ENCODE measurements around the gene SLC25A34. TPM values are rescaled to one million over a fixed set of nuclear protein-coding genes. Genes with fewer than 3 reads are reported as not detected.
A peak's percentile ranks its signal among the peaks of the same experiment; 100 is the strongest.

SLC25A34 gene
- total RNA-seq, 1 experiment from 2014 or later, result 0.10 TPM

DNA sequence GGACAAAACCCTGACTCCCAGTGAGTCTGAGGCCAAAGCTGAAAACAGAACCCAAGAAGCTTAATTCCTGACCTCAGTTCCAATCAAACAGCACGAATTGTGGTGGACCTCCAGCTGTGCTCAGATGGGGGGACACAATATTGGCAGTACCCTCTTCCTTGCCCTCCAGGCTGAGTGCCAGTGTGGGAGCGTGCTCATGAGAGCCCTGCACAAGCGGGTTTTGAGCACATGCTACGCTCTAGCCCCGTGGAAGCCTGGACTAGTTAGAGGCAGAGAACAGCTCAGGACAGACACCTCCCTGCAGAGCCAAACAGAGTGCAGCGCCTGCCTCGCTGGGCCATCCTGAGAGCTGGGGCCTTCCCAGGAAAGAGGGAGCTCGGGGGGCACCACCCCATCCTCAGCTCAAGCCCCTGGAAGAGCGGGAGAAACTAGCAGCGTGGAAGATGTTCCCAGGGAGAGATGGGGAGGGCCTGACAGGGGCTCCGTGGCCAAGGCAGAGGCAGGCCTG, 2.8 kb upstream of the SLC25A34 start:
- DNase-seq (ENCODE audit: low spot score), result no peak

DNA sequence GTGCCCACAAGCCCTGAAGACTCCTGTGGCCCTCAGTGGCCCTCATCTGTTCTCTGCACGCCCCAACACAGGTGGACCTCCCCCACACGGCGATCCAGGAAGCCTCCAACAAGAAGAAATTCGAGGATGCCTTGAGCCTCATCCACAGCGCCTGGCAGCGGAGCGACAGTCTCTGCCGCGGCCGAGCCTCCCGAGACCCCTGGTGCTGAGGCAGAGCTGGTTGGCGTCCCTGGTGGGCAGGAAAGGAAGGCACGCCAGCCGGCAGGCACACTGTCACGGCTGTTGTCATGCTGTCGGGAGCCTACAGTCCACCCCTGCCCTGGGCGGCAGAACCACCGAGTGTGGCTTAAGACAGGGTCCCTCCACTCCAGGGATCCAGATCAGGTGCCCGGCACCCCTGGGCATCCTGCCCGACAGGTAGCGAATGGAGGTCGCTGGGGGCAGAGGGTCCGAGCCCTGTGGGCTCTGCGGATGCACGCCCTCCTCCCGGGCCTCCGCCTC, 2.3 kb upstream of the SLC25A34 start:
- DNase-seq (ENCODE audit: low spot score), result no peak

DNA sequence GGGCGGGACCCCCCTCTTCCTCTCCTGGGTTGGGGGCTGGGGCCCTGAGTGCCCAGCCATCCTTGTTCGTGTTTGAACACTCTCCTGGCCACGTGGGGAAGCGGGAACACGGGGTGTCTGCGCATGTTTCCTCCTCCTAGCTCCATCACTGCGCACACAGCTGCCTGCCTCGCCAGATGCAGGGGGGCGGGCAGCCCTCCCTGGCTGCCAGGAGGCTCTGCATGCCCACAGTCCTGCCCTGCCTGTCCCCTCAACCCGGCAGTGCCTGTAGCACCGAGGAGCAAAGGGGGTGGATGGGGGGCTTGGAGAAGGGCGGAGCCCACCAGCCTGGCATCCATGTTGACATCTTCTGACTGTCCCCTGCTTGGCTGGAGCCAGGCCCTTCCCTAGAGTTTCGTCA, 1.8 kb upstream of the SLC25A34 start:
- DNase-seq (ENCODE audit: low spot score), result no peak

DNA sequence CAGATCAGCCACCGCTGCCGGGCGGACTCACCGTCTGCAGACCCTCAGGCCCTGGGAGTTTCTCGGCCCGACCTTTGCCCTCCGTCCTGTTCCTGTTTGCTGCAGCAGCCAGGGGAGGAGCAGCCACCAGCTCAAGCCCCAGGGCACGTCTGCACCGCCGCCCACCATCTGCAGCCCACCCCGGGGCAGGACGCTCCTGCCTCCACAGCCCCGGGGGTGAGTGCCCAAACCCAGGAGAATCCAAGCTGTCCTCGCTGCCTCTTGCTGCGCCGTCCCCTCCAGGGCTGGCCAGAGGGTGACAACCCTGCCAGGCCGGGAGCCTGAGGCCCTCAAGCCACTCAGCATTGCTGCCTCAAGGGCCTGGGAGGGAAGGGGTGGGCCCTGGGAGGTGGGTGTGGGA, 1.2 kb upstream of the SLC25A34 start:
- no peak for DNase-seq (ENCODE audit: low spot score)

DNA sequence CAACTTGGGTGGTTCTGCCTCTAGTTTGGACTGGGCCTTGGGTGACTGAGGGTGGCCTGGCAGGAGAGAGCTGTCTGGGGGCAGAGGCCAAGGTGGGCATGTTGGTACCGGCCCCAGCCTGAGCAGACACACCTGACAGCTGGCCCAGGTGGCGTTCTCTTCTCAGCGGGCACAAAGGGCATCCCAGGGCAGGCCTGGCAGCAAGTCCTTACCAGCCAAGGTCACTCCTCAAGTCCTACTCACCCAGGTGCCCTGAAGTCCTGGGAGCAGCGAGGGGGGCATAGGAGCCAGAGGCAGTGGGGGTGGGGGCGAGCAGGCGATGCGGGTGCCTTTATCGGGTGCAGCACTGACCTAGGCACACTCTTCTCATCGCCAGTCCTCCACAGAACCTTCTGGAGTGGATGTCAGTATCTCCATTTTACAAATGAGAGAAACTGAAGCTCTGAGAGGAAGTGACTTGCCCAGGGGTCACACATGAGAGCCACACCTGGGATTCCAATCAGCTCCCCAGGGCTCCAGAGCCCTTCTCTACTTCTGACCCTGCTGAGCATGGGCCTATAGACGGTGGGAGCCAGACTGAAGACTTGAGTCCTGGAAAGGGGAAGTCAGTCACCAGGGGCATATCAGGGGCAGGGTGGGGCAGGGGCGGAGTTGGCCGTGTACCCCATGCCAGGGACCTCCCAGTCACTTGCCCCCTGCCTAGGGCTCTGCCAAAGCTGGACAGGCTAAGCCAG, 587 bp upstream of the SLC25A34 start:
- DNase-seq (ENCODE audit: low spot score), result no peak

DNA sequence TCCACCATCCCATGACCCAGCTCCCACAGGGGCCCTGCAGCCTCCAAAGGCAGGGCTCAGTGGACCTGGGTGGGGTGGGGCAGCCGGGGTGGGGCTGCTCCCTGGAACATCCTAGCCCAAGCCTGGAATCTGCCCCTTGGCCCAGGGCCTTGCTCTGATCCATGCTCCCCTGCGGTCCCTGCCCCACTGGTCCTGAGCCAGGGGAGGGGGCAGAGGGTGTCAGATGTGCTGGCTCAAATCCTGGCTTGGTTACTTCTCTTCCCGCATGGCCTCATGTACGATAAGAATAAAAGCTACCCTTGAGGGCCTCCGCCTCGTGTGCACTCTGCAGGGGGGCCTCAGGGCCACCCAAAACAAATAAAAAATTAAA, 819 bp downstream of the SLC25A34 start:
- no peak for DNase-seq (ENCODE audit: low spot score)

DNA sequence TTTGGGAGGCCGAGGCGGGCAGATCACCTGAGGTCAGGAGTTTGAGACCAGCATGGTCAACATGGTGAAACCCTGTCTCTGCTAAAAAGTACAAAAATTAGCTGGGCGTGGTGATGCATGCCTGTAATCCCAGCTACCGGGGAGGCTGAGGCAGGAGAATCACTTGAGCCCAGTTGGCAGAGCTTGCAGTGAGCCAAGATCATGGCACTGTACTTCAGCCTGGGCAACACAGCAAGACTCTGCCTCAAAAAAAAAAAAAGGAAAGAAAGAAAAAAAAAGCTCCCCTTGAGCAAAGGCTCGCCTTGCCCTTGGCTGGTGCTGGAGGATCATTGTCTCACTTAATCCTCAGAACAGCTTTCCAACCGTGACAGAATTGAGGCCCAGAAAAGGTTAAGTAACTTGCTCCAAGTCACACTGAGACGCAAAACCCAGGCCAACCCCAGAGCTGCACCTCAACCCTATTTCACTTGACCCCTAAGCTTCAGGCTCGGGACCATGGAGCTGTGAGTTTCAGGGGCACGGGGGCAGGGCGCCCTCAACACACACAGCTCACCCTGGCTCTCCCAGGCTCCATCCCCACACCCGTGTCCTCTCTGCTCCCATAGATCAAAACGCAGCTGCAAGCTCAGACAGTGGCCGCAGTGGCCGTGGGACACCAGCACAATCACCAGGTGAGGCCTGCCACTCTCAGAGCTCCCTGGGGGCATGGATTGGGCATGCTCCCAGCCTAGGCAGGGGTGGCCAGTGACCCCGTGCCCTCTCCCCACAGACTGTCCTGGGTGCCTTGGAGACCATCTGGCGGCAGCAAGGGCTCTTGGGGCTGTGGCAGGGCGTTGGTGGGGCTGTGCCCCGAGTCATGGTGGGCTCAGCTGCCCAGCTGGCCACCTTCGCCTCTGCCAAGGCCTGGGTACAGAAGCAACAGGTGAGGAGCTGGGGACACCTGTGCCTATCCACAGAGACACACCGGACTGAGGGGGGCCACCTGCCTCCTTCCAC, 1.6 kb downstream of the SLC25A34 start:
- DNase-seq (ENCODE audit: low spot score), result no peak

DNA sequence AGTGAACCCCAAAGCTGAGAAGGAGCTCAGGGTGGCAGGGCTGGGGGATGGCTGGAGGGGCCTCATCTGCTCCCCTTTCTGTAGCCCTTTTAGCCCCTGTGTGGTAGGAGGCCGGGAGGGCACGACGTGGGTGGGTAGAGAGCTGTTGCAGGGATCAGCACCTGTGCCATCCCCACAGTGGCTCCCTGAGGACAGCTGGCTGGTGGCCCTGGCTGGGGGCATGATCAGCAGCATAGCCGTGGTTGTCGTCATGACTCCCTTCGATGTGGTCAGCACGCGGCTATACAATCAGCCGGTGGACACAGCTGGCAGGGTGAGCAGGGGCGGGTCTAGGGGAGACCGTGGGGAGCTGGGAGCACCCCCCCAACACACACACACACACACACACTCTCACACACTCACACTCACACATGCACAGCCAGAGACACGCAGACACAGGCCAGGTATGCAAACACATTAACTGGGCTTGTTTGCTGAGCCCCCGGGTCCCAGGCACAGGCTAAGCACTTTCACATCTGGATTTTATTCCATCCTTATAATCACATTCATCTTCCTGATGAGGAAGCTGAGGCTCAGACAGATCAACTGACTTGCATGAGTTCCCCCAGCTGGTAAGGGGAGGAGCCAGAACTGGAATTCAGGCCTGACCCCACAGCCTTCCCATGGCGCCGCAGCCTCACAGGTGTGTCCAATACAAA, 2.5 kb downstream of the SLC25A34 start:
- DNase-seq (ENCODE audit: low spot score), result no peak

DNA sequence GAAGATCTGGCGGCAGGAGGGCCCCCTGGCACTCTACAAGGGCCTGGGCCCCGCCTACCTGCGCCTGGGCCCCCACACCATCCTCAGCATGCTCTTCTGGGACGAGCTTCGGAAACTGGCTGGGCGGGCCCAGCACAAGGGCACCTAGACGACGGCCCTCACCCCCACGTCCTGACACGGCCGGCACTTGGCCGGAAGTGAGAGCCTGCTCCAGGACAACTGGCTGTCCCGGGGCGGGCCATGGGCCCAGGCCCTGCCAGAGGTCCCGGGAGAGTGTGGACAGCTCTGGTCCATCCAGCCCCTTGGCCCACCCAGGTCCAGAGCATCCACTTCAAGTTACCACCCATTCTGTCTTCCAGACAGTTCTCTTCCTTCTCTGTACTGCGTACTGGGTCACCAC, 3.2 kb downstream of the SLC25A34 start:
- no peak for DNase-seq (ENCODE audit: low spot score)

DNA sequence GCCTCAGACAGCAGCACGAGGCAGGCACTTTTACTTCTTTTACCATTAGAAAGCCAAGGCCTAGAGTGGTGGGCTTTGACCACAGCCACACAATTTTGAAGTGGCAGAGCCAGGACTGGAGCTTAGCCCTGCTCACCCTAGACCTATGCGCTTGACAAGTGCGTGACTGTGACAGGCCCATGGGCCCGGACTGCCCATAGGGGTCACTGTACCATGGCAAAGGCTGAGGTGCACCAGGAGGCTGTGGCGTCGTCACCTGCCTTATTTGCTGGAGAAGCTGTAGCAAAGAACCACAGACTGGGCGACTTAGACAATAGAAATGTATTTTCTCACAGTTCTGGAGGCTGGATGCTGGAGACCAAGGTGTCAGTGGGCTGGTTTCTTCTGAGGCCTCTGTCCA, 3.7 kb downstream of the SLC25A34 start:
- DNase-seq (ENCODE audit: low spot score), result no peak

DNA sequence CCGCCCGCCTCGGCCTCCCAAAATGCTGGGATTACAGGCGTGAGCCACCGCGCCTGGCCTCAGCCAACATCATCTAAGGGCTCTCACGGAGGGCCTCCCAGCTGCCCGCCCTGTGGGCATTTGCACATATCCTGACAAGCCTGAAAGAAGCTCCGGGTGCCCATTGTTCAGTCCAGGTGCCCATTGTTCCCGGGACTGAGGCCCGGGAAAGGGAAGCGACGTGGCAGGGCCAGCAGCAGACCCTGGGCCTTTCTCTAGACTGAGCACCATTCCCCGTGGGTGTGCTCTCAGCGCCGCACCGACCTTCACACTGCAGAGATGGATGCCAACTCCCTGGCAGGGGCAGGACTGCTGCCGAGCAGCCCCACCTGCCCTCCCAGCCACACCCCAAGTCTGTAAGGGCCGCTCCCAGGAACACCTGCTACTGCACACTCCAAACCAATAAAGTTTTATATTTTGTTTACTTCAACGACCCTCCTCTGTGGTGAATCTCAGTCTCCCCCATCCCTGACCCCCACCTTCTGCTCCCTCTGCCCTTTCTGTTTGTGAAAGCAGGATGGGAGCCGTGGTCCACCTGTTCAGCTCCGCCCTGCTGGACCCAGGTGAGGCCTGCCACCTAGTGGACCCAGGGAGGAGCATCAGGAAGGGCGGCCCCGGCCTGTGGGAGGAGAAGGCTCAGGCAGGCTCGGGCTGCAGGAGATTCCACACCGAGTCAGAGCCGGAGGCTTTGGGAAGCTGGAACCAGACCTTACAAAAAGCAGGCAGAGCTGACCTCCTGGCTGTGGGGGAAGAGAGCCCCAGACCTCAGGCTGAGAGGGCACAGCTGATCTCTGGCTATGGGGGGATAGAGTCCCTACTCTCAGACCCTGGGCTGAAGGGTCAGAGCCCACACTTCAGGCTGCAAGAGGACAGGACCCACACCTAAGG, 5.1 kb downstream of the SLC25A34 start:
- peak; percentile 61 for DNase-seq (ENCODE audit: low spot score)

DNA sequence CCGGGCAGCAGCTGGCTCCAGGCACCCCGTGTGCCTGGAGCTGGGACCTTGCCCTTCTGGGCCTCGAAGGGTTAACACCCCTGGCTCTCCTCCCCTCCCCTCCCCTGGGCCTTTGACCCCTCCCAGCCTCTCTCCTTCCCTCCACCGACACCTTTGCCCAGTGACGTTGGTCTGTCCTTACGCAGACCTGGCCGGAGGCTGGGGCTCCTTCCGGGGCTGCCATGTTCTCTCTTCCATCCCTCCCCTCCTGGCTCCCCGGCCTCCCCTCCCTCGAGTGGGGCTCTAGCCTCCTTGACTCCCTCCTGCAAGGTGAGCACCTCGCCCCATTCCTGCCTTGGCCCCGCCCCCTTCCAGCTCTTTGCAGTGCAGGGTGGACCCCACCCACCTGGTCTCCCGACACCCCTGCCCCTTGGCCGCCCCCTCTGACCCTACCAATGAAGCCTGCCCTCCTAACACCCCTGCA, 6.3 kb downstream of the SLC25A34 start, which contains the start of gene TMEM82:
TMEM82 (plus strand) TSS at position 161 of the 463 bp plus-strand sequence; CDS start at position 222, 61 bp downstream.
- no peak for DNase-seq (ENCODE audit: low spot score)

DNA sequence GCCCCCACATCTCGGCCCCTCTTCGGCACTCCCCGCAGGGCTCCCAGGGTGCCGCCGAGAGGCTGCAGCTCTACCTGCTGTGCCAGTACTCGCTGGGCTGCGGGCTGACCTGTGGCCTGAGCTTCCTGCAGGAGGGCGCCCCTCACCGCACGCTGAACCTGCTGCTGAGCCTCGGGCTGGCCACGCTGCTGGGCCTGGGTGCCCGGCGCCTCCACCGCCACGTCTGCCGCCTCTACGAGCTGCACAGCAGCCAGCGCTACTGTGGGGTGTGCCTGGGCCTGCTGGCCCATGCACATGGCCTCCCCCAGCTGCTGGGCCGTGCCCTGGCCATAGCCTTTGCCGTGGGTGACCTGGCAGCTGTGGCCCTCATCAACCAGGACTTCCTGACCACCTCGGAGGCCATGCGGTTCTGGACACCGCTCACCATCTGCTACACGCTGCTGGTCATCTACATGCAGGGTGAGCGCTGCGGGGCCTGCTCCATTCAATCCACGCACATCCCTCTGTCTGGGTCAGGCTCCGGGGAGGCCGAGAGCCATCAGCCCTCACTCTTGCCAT, 8.1 kb downstream of the SLC25A34 start:
- DNase-seq (ENCODE audit: low spot score), result no peak

DNA sequence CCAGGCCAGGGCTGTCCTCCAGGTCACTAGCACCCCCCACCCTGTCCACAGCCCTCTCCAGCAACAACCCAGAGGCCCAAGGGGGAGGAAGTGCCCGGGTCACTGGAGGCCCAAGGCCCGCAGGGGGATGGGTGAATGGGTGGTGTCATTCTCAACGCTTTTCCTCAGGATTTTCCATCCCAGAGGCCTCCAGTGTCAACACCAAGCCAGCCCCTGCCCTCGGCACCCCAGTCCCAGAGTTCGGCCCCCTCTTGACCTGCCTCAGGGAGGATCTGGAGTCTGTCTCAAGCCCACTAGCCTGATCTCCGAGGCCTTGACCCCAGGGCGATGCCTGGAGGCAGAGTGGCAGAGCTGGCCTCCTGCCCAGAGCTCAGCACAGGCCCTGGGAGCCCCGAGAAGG, 11.3 kb downstream of the SLC25A34 start:
- DNase-seq (ENCODE audit: low spot score), result no peak

DNA sequence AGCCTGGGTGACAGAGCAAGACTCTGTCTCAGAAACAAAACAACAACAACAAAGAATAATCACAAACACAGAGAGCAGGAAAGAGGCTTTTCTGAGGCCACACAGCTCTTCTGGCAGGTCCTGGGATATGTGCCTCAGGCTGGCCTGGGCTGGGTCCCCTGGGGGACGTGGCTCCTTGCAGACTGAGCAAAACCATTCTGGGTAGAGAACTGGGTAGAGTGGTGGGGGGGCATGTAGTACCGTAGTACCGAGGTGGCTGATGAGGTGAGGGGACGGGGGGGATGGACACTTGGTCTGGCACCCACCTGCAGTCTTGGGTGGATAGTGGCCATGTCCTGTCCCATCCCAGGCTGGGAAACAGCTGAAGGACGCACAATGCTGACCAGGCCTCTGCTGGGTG, 12.2 kb downstream of the SLC25A34 start:
- no peak for DNase-seq (ENCODE audit: low spot score)

DNA sequence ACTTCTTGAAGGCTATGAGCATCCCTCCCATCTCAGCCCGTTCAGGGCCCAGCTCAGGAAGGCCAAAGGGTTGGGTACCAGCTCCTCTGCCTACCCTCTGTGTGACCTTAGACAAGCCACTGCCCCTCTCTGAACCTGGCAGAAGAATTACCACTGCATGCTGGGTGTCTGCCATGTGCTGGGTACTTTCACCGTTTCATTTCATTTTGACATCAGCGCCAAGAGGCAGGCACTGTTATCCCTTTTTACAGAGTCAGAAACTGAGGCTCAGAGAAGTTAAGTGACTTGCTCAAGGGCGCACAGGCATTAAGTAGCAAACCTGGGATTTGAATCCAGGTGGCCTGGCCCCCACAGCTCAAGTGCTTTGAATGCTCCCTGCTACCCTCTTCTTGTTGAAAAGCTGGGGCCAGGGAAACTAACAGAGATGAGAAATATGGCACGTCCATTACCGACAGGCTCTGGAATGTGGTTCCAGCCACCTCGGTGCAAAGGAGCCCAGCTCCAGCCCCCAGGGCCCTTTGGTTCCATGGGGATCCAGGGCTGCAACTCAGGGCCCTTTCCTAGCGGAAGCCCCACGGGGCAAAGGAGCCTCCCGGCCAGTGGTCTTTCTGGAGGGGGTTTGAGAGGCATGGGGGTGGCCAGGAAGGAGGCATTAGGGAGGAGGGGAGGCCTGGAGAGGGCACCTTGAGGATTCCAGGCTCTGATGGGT, 12.8 kb downstream of the SLC25A34 start:
- DNase-seq (ENCODE audit: low spot score), result no peak

DNA sequence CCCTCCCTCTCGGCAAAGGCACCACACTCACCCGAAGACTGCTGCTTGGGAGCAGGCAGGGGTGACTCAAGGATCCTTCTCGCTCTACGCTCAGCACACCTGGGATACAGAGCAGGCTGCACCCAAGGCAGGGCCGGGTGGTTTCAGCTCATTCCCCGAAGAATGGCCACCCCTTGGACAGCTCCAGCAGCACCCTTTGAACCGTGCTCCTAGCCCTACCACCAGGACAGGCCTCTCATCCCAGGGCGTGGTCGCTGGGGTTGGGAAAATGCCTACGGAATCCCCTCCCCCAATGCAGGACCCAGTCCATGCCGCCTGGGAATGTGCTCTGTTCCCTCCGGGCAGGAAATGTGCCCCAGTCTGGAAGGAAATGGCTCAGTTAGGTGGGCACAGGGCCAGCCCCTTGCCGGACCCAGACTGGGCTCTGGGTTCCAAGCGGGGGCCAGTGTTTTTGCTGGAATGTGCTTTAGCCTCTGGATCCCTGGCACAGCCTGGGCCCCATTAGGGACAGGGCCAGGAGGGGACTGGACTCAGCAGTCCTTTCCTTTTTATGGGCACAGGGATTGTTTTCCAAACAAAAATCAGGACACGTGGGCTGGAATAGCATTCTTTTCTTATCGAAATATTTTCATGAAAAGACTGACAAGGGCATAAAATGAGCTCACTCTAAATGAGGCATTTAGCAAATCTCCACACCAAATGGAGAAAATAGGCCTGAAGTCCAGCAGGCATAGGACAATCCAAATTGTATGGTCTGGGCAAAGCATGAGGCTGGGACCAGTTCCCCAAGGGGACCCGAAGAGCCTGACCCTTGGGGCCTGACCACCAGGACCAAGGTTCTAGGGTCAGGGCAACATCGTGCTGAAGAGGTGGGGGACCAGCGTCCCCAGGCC, 13.6 kb downstream of the SLC25A34 start:
- DNase-seq (ENCODE audit: low spot score), result no peak

DNA sequence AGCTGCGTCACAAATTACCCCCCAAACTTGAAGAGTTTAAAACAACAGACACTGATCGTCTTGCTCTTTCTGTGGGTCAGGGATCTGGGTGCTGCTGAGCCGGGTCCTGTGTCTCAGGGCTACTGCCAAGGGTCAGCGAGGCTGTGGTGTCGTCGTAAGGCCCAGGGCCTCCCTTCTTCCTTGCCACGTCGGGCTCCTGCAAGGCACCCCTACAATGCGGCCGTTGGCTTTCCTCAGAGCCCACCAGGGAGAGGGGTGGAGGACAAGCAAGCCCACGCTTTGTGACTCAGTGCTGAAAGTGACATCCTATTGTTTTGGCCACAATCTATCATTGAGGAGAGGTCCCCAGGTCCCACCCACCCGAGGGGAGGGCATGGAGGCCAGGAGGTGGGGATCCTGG, 14.9 kb downstream of the SLC25A34 start:
- no peak for DNase-seq (ENCODE audit: low spot score)

DNA sequence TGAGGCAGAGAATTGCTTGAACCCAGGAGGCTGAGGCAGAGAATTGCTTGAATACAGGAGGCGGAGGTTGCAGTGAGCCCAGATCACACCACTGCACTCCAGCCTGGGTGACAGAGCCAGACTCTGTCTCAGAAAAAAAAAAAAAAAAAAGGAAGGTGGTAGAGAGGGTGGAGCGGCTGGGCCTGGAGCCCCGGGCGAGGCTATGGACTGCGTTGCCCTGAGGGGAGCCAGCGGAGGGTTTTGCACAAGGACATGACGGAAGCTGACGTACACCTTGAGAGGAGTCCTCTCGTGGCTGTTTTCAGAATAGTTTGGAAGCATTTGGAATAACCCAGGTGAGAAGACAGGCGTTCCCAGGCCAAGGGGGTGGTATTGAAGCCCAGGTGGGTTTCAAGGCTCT, 15.7 kb downstream of the SLC25A34 start:
- DNase-seq (ENCODE audit: low spot score), result no peak

All from H4 (cell line).